GM19023 (cell line): Measurements from ENCODE around the gene BAG3.

Experiments used
- ATAC-seq: cut with Tn5 transposase; IDR thresholded peaks from one replicate; pipeline ENCODE4 v1.9.1; 2021; ENCODE audit warnings: mild to moderate bottlenecking, moderate library complexity; ENCODE audit not compliant: unreplicated experiment

The BAG3 gene

DNA sequence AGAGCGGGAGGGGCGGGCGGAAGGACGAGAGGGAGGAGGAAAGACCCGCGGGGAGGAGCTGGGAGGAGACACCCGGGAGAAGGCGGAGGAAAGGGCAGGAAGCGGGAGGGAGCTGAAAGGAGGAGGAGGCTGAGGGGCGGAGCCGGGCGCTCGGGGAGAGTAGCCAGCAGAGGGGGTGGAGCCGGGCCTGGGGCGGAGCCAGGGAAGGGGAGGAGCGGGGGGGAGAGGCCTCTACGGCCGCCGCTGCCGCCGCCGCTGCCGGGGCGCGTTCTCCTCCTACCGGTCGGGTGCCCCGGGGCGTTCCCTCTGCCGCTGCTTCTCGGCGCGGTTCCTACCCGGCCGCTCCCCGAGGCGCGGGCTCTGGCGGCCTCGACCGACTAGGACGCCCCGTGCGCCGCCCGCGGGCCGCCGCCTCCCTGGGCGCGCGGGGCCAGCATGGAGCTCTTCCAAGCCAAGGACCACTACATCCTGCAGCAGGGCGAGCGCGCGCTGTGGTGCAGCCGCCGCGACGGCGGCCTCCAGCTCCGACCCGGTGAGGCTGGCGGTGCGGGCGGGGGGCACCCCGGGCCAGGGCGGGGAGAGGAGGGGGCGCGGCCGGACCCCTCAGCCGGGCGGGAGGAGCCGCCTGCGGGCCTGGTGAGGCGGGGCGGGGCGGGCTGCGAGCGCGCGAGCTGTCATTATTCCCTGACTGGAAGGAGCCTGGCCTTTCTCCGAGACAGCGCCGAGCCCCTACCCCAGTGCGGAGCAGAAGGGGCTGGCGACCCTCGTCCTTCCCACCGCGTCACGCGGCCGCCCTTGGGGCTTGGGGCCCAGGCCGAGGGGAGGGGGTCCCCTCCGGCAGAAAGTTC, 74.9 kb downstream of the BAG3 start, which contains the start of gene INPP5F:
INPP5F (plus strand) TSS at position 223 of the 848 bp plus-strand sequence; CDS start at position 436, 213 bp downstream.
- ATAC-seq: peak; percentile 84

DNA sequence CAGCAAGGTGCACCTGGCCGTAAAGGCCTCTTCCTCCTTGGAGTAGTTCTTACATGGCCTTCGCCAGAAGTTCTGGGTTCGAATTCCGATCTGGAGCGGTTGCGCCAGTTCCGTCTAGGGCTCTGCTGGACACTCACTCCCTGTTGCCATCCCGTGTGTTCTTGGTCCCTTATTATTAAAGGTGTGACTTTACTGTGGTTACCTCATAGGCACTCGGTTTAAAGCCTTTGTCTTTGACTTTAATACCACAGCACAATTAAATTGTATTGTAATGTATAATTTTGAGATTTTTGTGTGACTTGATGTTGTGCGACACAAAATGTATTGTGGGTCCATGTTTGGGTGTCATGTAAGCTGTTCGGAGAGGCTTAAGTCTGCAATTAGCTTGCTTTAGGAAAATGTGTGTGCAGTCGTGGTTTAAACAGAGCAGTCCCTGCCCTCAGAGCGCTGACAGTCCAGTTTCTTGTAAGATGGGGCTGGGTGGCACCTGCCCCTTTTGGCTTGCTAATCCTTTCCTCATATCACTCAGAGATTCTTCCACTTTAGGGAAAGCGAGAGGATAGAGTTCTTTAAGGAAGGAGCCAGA, 75.6 kb downstream of the BAG3 start:
- no peak for ATAC-seq
